ENCODE measurements around the gene GRIK3. TPM values are rescaled to one million over a fixed set of nuclear protein-coding genes. Genes with fewer than 3 reads are reported as not detected.

Gene GRIK3
- total RNA-seq, 2 experiments from 2014 or later, result 16.3 to 55.0 TPM

GRCh38 chr1:37002898-37003297 is 31.4 kb downstream of the GRIK3 start:
- no peaks in the 10 kb centered on the region for H3K9me2 ChIP-seq (ENCODE audit: insufficient read depth, low read length)
- no peaks in the 10 kb centered on the region for H3K9me3 ChIP-seq (ENCODE audit: low read length)
- no peaks in the 10 kb centered on the region for H4K20me1 ChIP-seq (ENCODE audit: insufficient read depth, low read length)
- TF ChIP-seq CTCF (conservative IDR thresholded peaks at IDR 0.05; ENCODE audit: low read length) (peak; percentile 29; the same call in 1 of the 2 replicates), EZH2phosphoT487 (IDR thresholded peaks at IDR 0.05; ENCODE audit: borderline replicate concordance, low read depth, low read length) (no peak)
- no peaks in the 10 kb centered on the region for H3K79me2 ChIP-seq (ENCODE audit: insufficient read depth, low read depth, low read length)
- no peak for DNase-seq (ENCODE audit: low spot score)
- POLR2A ChIA-PET, result interaction anchor here (0.6 to 2.0 kb wide), 6 partner anchors 13 to 291 kb away, joined by 3 to 9 read pairs (median 3); no protein-coding TSS in a partner anchor
- no peak overlapping the region for H2AFZ ChIP-seq (ENCODE audit: low read length)
- H3K4me2 ChIP-seq (ENCODE audit: low read length), result no peak overlapping the region
- no TSS peak for BruUV-seq (replicated peaks)
- H3K27ac ChIP-seq (ENCODE audit: low read depth, low read length, poor library complexity, severe bottlenecking), result peak overlapping the region; percentile 84
- intact Hi-C loops (cut with micrococcal nuclease; ENCODE audit: unreplicated experiment), result no loop called here
- peaks cover 14% of the 10 kb centered on the region; the same call in 1 of the 2 replicates for H3K36me3 ChIP-seq (ENCODE audit: insufficient read depth, low read length)
- H3K4me3 ChIP-seq (ENCODE audit: low read depth, low read length, poor library complexity, severe bottlenecking), result no peak overlapping the region
- peaks cover 67% of the 10 kb centered on the region for H3K4me1 ChIP-seq (ENCODE audit: insufficient read depth, low read length, poor library complexity, severe bottlenecking)
- CTCF ChIA-PET (ENCODE audit: unreplicated experiment), result no interaction called here

DNA sequence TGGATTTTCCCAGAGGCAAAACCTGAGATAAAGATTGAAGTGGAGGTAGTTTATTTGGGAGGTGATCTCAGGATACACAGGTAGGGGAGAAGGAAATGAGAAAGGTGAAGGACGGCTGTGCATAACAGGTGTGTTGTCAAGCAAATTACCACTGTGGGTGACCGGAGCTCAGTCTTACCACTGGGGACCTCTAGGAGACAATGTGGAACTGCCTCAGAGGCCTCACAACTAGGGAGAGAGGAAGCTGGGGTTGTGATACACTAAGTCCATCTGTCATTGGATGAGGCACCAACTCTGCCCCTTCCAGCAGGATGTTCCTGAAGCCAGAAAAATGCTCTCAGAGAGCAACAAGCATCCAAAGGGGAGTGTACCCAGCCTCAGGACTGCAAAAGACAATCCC is 32.6 kb downstream of the GRIK3 start:
- ChIA-PET POLR2A (interaction anchor here (0.6 to 2.0 kb wide), 4 partner anchors 26 to 173 kb away, joined by 3 to 9 read pairs (median 5); no protein-coding TSS in a partner anchor), CTCF (ENCODE audit: unreplicated experiment) (no interaction called here)
- Histone ChIP-seq H3K9me3 (ENCODE audit: low read length) (no peaks in the 10 kb centered on the region), H3K27ac (ENCODE audit: low read depth, low read length, poor library complexity, severe bottlenecking) (peak overlapping the region; percentile 3), H3K79me2 (ENCODE audit: insufficient read depth, low read depth, low read length) (no peaks in the 10 kb centered on the region), H3K9me2 (ENCODE audit: insufficient read depth, low read length) (no peaks in the 10 kb centered on the region), H3K36me3 (ENCODE audit: insufficient read depth, low read length) (peaks cover 14% of the 10 kb centered on the region; the same call in 1 of the 2 replicates), H3K4me3 (ENCODE audit: low read depth, low read length, poor library complexity, severe bottlenecking) (no peak overlapping the region), H3K4me1 (ENCODE audit: insufficient read depth, low read length, poor library complexity, severe bottlenecking) (peaks cover 60% of the 10 kb centered on the region), H2AFZ (ENCODE audit: low read length) (no peak overlapping the region), H4K20me1 (ENCODE audit: insufficient read depth, low read length) (no peaks in the 10 kb centered on the region), H3K4me2 (ENCODE audit: low read length) (peak overlapping the region; percentile 38)
- BruUV-seq (replicated peaks), result no TSS peak
- intact Hi-C loops (cut with micrococcal nuclease; ENCODE audit: unreplicated experiment), result no loop called here
- TF ChIP-seq CTCF (conservative IDR thresholded peaks at IDR 0.05; ENCODE audit: low read length), result peak; percentile 63
- no peak for TF ChIP-seq EZH2phosphoT487 (IDR thresholded peaks at IDR 0.05; ENCODE audit: borderline replicate concordance, low read depth, low read length)
- DNase-seq (ENCODE audit: low spot score), result peak; percentile 66

- Histone ChIP-seq H2AFZ (ENCODE audit: low read length) (no peak overlapping the region), H3K4me3 (ENCODE audit: low read depth, low read length, poor library complexity, severe bottlenecking) (no peak overlapping the region), H3K4me2 (ENCODE audit: low read length) (no peak overlapping the region), H3K9me3 (ENCODE audit: low read length) (no peaks in the 10 kb centered on the region), H3K4me1 (ENCODE audit: insufficient read depth, low read length, poor library complexity, severe bottlenecking) (peaks cover 4% of the 10 kb centered on the region), H3K36me3 (ENCODE audit: insufficient read depth, low read length) (peaks cover 14% of the 10 kb centered on the region; the same call in 1 of the 2 replicates), H3K9me2 (ENCODE audit: insufficient read depth, low read length) (no peaks in the 10 kb centered on the region), H4K20me1 (ENCODE audit: insufficient read depth, low read length) (no peaks in the 10 kb centered on the region), H3K27ac (ENCODE audit: low read depth, low read length, poor library complexity, severe bottlenecking) (no peak overlapping the region), H3K79me2 (ENCODE audit: insufficient read depth, low read depth, low read length) (no peaks in the 10 kb centered on the region)
- DNase-seq (ENCODE audit: low spot score), result no peak
- BruUV-seq (replicated peaks), result no TSS peak
- intact Hi-C loops (cut with micrococcal nuclease; ENCODE audit: unreplicated experiment), result no loop called here
- POLR2A ChIA-PET, result interaction anchor here (0.8 to 1.3 kb wide), 2 partner anchors 9 to 11 kb away, joined by 3 to 10 read pairs; no protein-coding TSS in a partner anchor
- TF ChIP-seq EZH2phosphoT487 (IDR thresholded peaks at IDR 0.05; ENCODE audit: borderline replicate concordance, low read depth, low read length) (no peak), CTCF (conservative IDR thresholded peaks at IDR 0.05; ENCODE audit: low read length) (no peak)
- CTCF ChIA-PET (ENCODE audit: unreplicated experiment), result no interaction called here
Observed at GRCh38 chr1:36996106-36996505, 38.2 kb downstream of the GRIK3 start.

Data from OCI-LY7 (cell line).